Measurements from ENCODE around the gene SLC38A1.

- TF ChIP-seq POLR2AphosphoS5 (IDR thresholded peaks at IDR 0.05; ENCODE audit: low read depth, low read length) = no peak
- TF ChIP-seq POLR2A (IDR thresholded peaks at IDR 0.05; ENCODE audit: low read depth, low read length) = no peak
- no peak for TF ChIP-seq POU2F2 (IDR thresholded peaks at IDR 0.05; ENCODE audit: low read depth, low read length)
- no peak for TF ChIP-seq TAF1 (IDR thresholded peaks at IDR 0.05; ENCODE audit: low read depth, low read length)
- TF ChIP-seq SPI1 (IDR thresholded peaks at IDR 0.05; ENCODE audit: low read depth, low read length) = no peak
These were observed 9.8 kb downstream of the SLC38A1 start for GRCh38 chr12:46259071-46259470.
